PC-3 (cell line): ENCODE results near the gene RPF1. TPM values are rescaled to one million over a fixed set of nuclear protein-coding genes. Genes with fewer than 3 reads are reported as not detected.

Experiments
- ATAC-seq: fragments of 200-7000 bp; cut with Tn5 transposase; 2 replicates; pipeline ENCODE4 v1.9.1; 2020; ENCODE audit warnings: mild to moderate bottlenecking, moderate library complexity
- BruUV-seq: library from RNA; stranded (reverse); fragments of 400-500 nt; replicated peaks from 2 replicates; lab custom pipeline; 2021; lab: Mats Ljungman, UMichigan
- CTCF ChIA-PET: fragments of 300-600 bp; sonication (Branson Sonifier 250); formaldehyde crosslinking; loops from one replicate; lab custom pipeline; 2022; ENCODE audit warnings: antibody characterized with exemption; lab: Charles Lee
- POLR2A ChIA-PET: fragments of 300-600 bp; sonication (Branson Sonifier 250); formaldehyde crosslinking; loops from one replicate; lab custom pipeline; 2022; ENCODE audit warnings: antibody characterized with exemption; ENCODE audit not compliant: unreplicated experiment; lab: Charles Lee
- DNase-seq: peaks from one replicate; pipeline ENCODE4 v3.0.0-alpha.2; 2015
- H2AFZ ChIP-seq: fragments of 300-600 bp; sonication (generic); 2 replicates; pipeline ENCODE4 v1.6.0; 2016; ENCODE audit warnings: antibody characterized with exemption, low read length
- H3F3A ChIP-seq: fragments of 300-600 bp; sonication (generic); one replicate; pipeline ENCODE4 v1.6.0; 2017; ENCODE audit warnings: antibody characterized with exemption, low read length, control low read depth, mild to moderate bottlenecking; ENCODE audit not compliant: unreplicated experiment
- H3K27ac ChIP-seq: fragments of 300-600 bp; sonication (generic); 2 replicates; pipeline ENCODE4 v1.5.1; 2016; ENCODE audit warnings: mild to moderate bottlenecking, low read length
- H3K27me3 ChIP-seq: fragments of 300-600 bp; sonication (generic); 2 replicates; pipeline ENCODE4 v1.6.1; 2016; ENCODE audit warnings: low read length, mixed read lengths
- H3K36me3 ChIP-seq: fragments of 300-600 bp; sonication (generic); 2 replicates; pipeline ENCODE4 v1.6.1; 2016; ENCODE audit warnings: low read depth, mixed run types, low read length, mixed read lengths
- H3K4me1 ChIP-seq: fragments of 300-600 bp; sonication (generic); 2 replicates; pipeline ENCODE4 v1.5.1; 2016; ENCODE audit warnings: low read length; ENCODE audit not compliant: insufficient read depth
- H3K4me2 ChIP-seq: fragments of 300-600 bp; sonication (generic); 2 replicates; pipeline ENCODE4 v1.6.0; 2016; ENCODE audit warnings: low read length
- H3K4me3 ChIP-seq: fragments of 300-600 bp; sonication (generic); 2 replicates; pipeline ENCODE4 v1.5.1; 2016; ENCODE audit warnings: mild to moderate bottlenecking, low read length, mixed read lengths
- H3K79me2 ChIP-seq: fragments of 300-600 bp; sonication (generic); 2 replicates; pipeline ENCODE4 v1.6.1; 2017; ENCODE audit warnings: low read length, mixed read lengths
- H3K9ac ChIP-seq: fragments of 300-600 bp; sonication (generic); 2 replicates; pipeline ENCODE4 v1.6.0; 2016; ENCODE audit warnings: mild to moderate bottlenecking, low read length
- H3K9me2 ChIP-seq: fragments of 300-600 bp; sonication (generic); replicated peaks from 2 replicates; pipeline ENCODE4 v1.6.1; 2016; ENCODE audit warnings: mixed run types, low read length, mixed read lengths
- H3K9me3 ChIP-seq: fragments of 300-600 bp; sonication (generic); 2 replicates; pipeline ENCODE4 v1.6.1; 2016; ENCODE audit warnings: low read length, mixed read lengths
- H4K20me1 ChIP-seq: fragments of 300-600 bp; sonication (generic); 2 replicates; pipeline ENCODE4 v1.6.1; 2016; ENCODE audit warnings: low read length, mixed read lengths
- CTCF ChIP-seq: fragments of 300-600 bp; sonication (generic); conservative IDR thresholded peaks from 2 replicates; pipeline ENCODE4 v1.5.1; 2017; ENCODE audit warnings: antibody characterized with exemption, low read depth, mild to moderate bottlenecking, low read length
- EZH2 ChIP-seq: fragments of 300-600 bp; sonication (generic); IDR thresholded peaks from one replicate; pipeline ENCODE4 v1.6.1; 2017; ENCODE audit warnings: antibody characterized with exemption, mild to moderate bottlenecking, low read length; ENCODE audit not compliant: unreplicated experiment
- EZH2phosphoT487 ChIP-seq: fragments of 300-600 bp; sonication (generic); IDR thresholded peaks from 2 replicates; pipeline ENCODE4 v1.6.1; 2018; ENCODE audit warnings: mild to moderate bottlenecking, antibody characterized with exemption, low read length, borderline replicate concordance
- intact Hi-C: fragments of 100-400 bp; cut with micrococcal nuclease; formaldehyde crosslinking; loops from 2 replicates; pipeline ENCODE4 v1.9.0; 2023
- total RNA-seq: library from RNA; depleted of rRNA; stranded (reverse); fragments of >200 nt; gene quantifications from 2 replicates; pipeline ENCODE4 v1.2.3, GENCODE V29; 2014

The RPF1 gene
- total RNA-seq, 1 experiment from 2014 or later: 85.8 TPM

GRCh38 chr1:84433258-84434080, 45.6 kb upstream of the RPF1 start:
- H3F3A ChIP-seq: no peaks in the 10 kb centered on the region
- no peaks in the 10 kb centered on the region for H3K79me2 ChIP-seq
- H3K4me3 ChIP-seq: peak overlapping the region; percentile 57
- POLR2A ChIA-PET: interaction anchor here (0.6 to 0.7 kb wide), 3 partner anchors 26 to 291 kb away, joined by 3 to 7 read pairs (median 4); no protein-coding TSS in a partner anchor
- H3K9me2 ChIP-seq: no peaks in the 10 kb centered on the region
- H2AFZ ChIP-seq: peak overlapping the region; percentile 79
- H3K4me2 ChIP-seq: peak overlapping the region; percentile 70
- CTCF ChIA-PET: interaction anchor here (0.6 to 1.2 kb wide), 7 partner anchors 86 to 292 kb away, joined by 3 to 5 read pairs (median 4); no protein-coding TSS in a partner anchor
- intact Hi-C loops: loop anchor here (1.0 to 10.0 kb wide), 7 partner anchors 69 to 529 kb away; no protein-coding TSS in a partner anchor
- H4K20me1 ChIP-seq: no peaks in the 10 kb centered on the region
- H3K27me3 ChIP-seq: no peaks in the 10 kb centered on the region
- peaks cover 22% of the 10 kb centered on the region for H3K4me1 ChIP-seq
- H3K27ac ChIP-seq: peak overlapping the region; percentile 38
- no peaks in the 10 kb centered on the region for H3K36me3 ChIP-seq
- DNase-seq (peak; percentile 82), ATAC-seq (peak; percentile 75)
- no TSS peak for BruUV-seq
- peak overlapping the region; percentile 60 for H3K9ac ChIP-seq
- no peaks in the 10 kb centered on the region for H3K9me3 ChIP-seq
- TF ChIP-seq CTCF (peak; percentile 91), EZH2phosphoT487 (no peak), EZH2 (no peak)

- Histone ChIP-seq H3K4me3 (no peak overlapping the region), H3K9me3 (no peaks in the 10 kb centered on the region), H3K27ac (peak overlapping the region; percentile 21; the same call in 1 of the 2 replicates), H3K27me3 (no peaks in the 10 kb centered on the region), H3K9me2 (no peaks in the 10 kb centered on the region), H3F3A (no peaks in the 10 kb centered on the region), H3K9ac (peak overlapping the region; percentile 60), H4K20me1 (no peaks in the 10 kb centered on the region), H3K79me2 (no peaks in the 10 kb centered on the region), H3K4me1 (peaks cover 22% of the 10 kb centered on the region), H2AFZ (0 out of 2 replicates have a peak overlapping the region, but pooled peaks have one; percentile 20), H3K4me2 (peak overlapping the region; percentile 22; the same call in 1 of the 2 replicates), H3K36me3 (no peaks in the 10 kb centered on the region)
- ATAC-seq (peak; percentile 45), DNase-seq (peak; percentile 25)
- no TSS peak for BruUV-seq
- ChIA-PET POLR2A (interaction anchor here (0.6 kb wide), 2 partner anchors 27 to 40 kb away, joined by 3 to 4 read pairs; no protein-coding TSS in a partner anchor), CTCF (interaction anchor here (0.6 to 1.2 kb wide), 4 partner anchors 131 to 293 kb away, joined by 3 to 10 read pairs (median 4); no protein-coding TSS in a partner anchor)
- TF ChIP-seq CTCF (no peak; the same call in 1 of the 2 replicates), EZH2phosphoT487 (no peak), EZH2 (no peak)
- intact Hi-C loops: loop anchor here (2.0 to 10.0 kb wide), 3 partner anchors 162 to 529 kb away; no protein-coding TSS in a partner anchor
These were observed 44.8 kb upstream of the RPF1 start for GRCh38 chr1:84434081-84434769.
